GM19452 (cell line): ENCODE measurements around the gene CCDC85C.

ENCODE experiments used
- ATAC-seq: cut with Tn5 transposase; IDR thresholded peaks from one replicate; pipeline ENCODE4 v1.9.1; 2021; ENCODE audit not compliant: unreplicated experiment

CCDC85C gene

GRCh38 chr14:99460793-99461192 lies 143.2 kb downstream of the CCDC85C start:
- ATAC-seq: no peak

DNA sequence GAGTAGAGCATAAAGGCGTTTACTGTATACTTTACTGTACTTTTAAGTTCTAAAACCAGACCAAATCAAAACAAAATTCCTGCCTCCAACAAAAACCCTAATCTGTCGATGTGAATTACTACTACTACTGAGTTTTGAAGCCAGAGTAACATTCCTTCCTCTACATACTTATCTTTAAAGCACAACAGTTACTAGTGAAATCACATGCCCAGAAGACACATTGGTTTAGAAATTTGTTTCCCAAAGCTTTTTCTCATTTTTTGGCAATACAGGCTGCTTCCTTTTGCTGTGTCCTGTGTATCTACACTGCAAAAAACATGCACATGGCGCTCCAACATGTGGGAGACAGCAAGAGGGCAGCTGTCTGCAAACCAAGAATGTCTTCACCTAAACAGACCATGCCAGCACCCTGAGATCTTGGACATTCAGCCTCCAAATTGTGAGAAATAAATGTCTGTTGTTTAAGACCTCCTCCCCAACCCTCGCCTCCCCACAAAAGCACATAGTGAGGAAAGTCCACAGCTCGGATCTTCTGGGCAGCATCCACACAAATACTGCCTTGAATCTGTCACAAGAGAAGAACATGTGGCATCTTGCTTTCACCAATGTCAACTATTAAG lies 144.4 kb downstream of the CCDC85C start:
- no peak for ATAC-seq

DNA sequence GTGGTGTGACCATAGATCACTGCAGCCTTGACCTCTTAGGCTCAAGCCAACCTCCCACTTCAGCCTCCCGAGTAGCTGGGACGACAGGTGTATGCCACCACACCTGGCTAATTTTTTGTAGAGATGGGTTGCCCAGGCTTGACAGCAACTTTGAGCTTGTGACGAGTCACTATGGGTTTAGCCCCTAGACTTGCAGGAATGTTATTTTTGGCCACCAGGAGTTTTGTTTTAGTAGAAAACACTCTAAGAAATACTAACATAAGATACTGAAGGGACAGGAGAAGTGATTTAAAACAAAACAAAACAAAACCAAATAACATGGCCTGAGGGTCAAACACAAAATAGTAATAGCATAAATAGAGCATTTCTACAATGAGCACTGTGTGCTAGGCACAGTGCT lies 149.8 kb downstream of the CCDC85C start:
- no peak for ATAC-seq

DNA sequence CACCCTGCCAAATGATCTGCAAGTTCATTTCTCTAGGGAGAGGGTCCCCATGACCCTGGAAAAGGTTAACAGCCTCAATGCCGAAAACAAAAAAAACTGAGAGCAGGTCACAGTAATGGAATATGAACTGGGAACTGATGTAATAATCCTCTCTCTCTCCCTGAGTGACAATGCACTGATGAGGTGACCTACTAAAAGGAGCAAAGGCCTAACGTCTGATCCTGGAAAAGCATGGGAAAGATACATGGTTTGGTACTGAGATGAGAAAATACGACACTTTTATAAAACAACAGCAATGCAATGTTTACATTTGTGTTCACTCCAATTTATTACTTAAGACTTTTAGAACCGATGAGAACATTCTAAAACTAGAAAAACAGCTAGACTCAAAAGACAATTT lies 151.0 kb downstream of the CCDC85C start:
- ATAC-seq: no peak

DNA sequence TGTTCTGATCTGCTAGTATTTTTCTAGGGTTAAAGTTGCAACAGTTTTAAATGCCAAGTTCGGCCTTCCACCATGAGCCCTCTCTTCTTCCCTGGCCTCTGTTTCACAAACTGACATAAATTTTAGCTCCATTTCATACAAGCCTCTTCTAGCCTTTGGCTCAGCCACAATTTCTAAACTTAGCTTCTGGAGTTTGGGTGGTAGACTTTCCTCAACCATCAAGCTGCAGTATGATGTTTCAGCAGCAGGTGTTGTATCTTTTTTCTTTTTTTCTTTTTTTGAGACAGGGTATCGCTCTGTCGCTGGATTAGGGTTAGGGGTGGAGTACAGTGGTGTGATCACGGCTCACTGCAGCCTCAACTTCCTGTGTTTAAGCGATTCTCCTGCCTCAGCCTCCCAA lies 152.8 kb downstream of the CCDC85C start:
- ATAC-seq: no peak

GRCh38 chr14:99450266-99450665 lies 153.7 kb downstream of the CCDC85C start:
- ATAC-seq: no peak
